HepG2 (cell line): ENCODE measurements around the gene LMBRD2. TPM values are rescaled to one million over a fixed set of nuclear protein-coding genes. Genes with fewer than 3 reads are reported as not detected.

Source experiments
- CC2D1A ChIP-seq: sonication (generic); formaldehyde crosslinking; IDR thresholded peaks from 2 replicates; pipeline ENCODE4 v1.8.1; 2023; ENCODE audit warnings: mild to moderate bottlenecking, missing genetic modification reagents
- DPF2 ChIP-seq: sonication (generic); formaldehyde crosslinking; IDR thresholded peaks from 2 replicates; pipeline ENCODE4 v1.4.0; 2020; ENCODE audit warnings: mild to moderate bottlenecking, low read depth, missing genetic modification reagents, borderline replicate concordance
- HDAC2 ChIP-seq: sonication (generic); formaldehyde crosslinking; IDR thresholded peaks from 2 replicates; pipeline ENCODE4 v1.4.0; 2020; ENCODE audit warnings: missing genetic modification reagents
- KDM5A ChIP-seq: fragments of 200-600 bp; sonication (generic); IDR thresholded peaks from 2 replicates; pipeline ENCODE4 v1.7.0; 2018; ENCODE audit warnings: antibody characterized with exemption, mild to moderate bottlenecking, low read length, borderline replicate concordance
- KMT2A ChIP-seq: sonication (generic); formaldehyde crosslinking; IDR thresholded peaks from 2 replicates; pipeline ENCODE4 v1.4.0; 2020; ENCODE audit warnings: missing genetic modification reagents
- MAZ ChIP-seq, 2 experiments: sonication (generic) in 1 of 2; formaldehyde crosslinking in 1 of 2; IDR thresholded peaks; 2 replicates each; pipeline versions ENCODE4 v1.5.0 to v1.6.1; 2012 to 2020; ENCODE audit warnings: low read depth in 2 of 2, mild to moderate bottlenecking in 2 of 2, borderline replicate concordance in 1 of 2, improper control_type of control experiment in 1 of 2, low read length in 1 of 2, missing genetic modification reagents in 1 of 2, moderate library complexity in 1 of 2
- MED13 ChIP-seq: sonication (generic); formaldehyde crosslinking; IDR thresholded peaks from 2 replicates; pipeline ENCODE4 v1.5.0; 2020; ENCODE audit warnings: missing genetic modification reagents
- NKX3-1 ChIP-seq: sonication (generic); formaldehyde crosslinking; IDR thresholded peaks from 2 replicates; pipeline ENCODE4 v1.5.0; 2020; ENCODE audit warnings: missing genetic modification reagents
- RNF2 ChIP-seq: fragments of 450-650 bp; conservative IDR thresholded peaks from 2 replicates; pipeline ENCODE4 v1.6.1; 2016; ENCODE audit warnings: low read depth
- SMAD3 ChIP-seq: sonication (generic); formaldehyde crosslinking; IDR thresholded peaks from 2 replicates; pipeline ENCODE4 v1.4.0; 2020; ENCODE audit warnings: missing genetic modification reagents
- TOE1 ChIP-seq: sonication (generic); formaldehyde crosslinking; IDR thresholded peaks from 2 replicates; pipeline ENCODE4 v1.4.0; 2020; ENCODE audit warnings: mild to moderate bottlenecking, missing genetic modification reagents
- TP53 ChIP-seq: sonication (generic); formaldehyde crosslinking; conservative IDR thresholded peaks from 2 replicates; pipeline ENCODE4 v1.4.0; 2020; ENCODE audit warnings: missing genetic modification reagents
- ZNF124 ChIP-seq: sonication (generic); formaldehyde crosslinking; IDR thresholded peaks from 2 replicates; pipeline ENCODE4 v1.4.0; 2020; ENCODE audit warnings: missing genetic modification reagents
- ZNF207 ChIP-seq: fragments of 450-650 bp; IDR thresholded peaks from 2 replicates; pipeline ENCODE4 v1.6.1; 2016; ENCODE audit warnings: antibody characterized with exemption, borderline replicate concordance
- ZNF3 ChIP-seq: IDR thresholded peaks from 2 replicates; pipeline ENCODE4 v1.7.0; 2017; ENCODE audit warnings: inconsistent platforms
- ZNF777 ChIP-seq: sonication (generic); formaldehyde crosslinking; IDR thresholded peaks from 2 replicates; pipeline ENCODE4 v1.4.0; 2020; ENCODE audit warnings: missing genetic modification reagents
- polyA plus RNA-seq, 8 experiments: library from polyadenylated mRNA; depleted of rRNA in 3 of 8; stranded (reverse) in 7 of 8; unstranded in 1 of 8; fragments of >200 nt; fragmentation: Illumina TruSeq in 4 of 8; extraction: Trizol in 4 of 8; gene quantifications; 2 replicates each; pipeline versions ENCODE4 v1.2.1 to v1.2.3, GENCODE V29; 2011 to 2016; ENCODE audit warnings: low read depth in 4 of 8, missing spikeins in 1 of 8, mixed read lengths in 1 of 8; ENCODE audit not compliant: insufficient read depth in 1 of 8
- total RNA-seq, 5 experiments: library from RNA; depleted of rRNA; stranded (reverse); fragments of >200 nt; fragmentation: Illumina TruSeq; extraction: Trizol; gene quantifications; 2 replicates each; pipeline ENCODE4 v1.2.3, GENCODE V29; 2016; ENCODE audit warnings: low read depth in 1 of 5
- TF ChIP-seq, protein P1 (sequence below): sonication (generic); formaldehyde crosslinking; conservative IDR thresholded peaks from 2 replicates; pipeline ENCODE4 v1.4.0; 2020; ENCODE audit warnings: missing genetic modification reagents
- TF ChIP-seq, protein P2 (sequence below): sonication (generic); formaldehyde crosslinking; IDR thresholded peaks from 2 replicates; pipeline ENCODE4 v1.5.0; 2020; ENCODE audit warnings: missing genetic modification reagents, mild to moderate bottlenecking, borderline replicate concordance
- TF ChIP-seq, protein P3 (sequence below): fragments of 450-650 bp; IDR thresholded peaks from 2 replicates; pipeline ENCODE4 v1.6.1; 2017; ENCODE audit warnings: mild to moderate bottlenecking
- TF ChIP-seq, protein P4 (sequence below): sonication (generic); formaldehyde crosslinking; IDR thresholded peaks from 2 replicates; pipeline ENCODE4 v1.4.0; 2020; ENCODE audit warnings: missing genetic modification reagents
- TF ChIP-seq, protein P5 (sequence below): sonication (generic); formaldehyde crosslinking; IDR thresholded peaks from 2 replicates; pipeline ENCODE4 v1.8.0; 2022; ENCODE audit warnings: mild to moderate bottlenecking, missing genetic modification reagents, borderline replicate concordance
- TF ChIP-seq, protein P6 (sequence below): sonication (generic); formaldehyde crosslinking; IDR thresholded peaks from 2 replicates; pipeline ENCODE4 v1.4.0; 2020; ENCODE audit warnings: mild to moderate bottlenecking, missing genetic modification reagents

The LMBRD2 gene
- total and polyA plus RNA-seq, 2 of the 13 experiments (the other 11 are each of a cell fraction or from before 2014, with no cell fraction given): 2.0 to 4.7 TPM

DNA sequence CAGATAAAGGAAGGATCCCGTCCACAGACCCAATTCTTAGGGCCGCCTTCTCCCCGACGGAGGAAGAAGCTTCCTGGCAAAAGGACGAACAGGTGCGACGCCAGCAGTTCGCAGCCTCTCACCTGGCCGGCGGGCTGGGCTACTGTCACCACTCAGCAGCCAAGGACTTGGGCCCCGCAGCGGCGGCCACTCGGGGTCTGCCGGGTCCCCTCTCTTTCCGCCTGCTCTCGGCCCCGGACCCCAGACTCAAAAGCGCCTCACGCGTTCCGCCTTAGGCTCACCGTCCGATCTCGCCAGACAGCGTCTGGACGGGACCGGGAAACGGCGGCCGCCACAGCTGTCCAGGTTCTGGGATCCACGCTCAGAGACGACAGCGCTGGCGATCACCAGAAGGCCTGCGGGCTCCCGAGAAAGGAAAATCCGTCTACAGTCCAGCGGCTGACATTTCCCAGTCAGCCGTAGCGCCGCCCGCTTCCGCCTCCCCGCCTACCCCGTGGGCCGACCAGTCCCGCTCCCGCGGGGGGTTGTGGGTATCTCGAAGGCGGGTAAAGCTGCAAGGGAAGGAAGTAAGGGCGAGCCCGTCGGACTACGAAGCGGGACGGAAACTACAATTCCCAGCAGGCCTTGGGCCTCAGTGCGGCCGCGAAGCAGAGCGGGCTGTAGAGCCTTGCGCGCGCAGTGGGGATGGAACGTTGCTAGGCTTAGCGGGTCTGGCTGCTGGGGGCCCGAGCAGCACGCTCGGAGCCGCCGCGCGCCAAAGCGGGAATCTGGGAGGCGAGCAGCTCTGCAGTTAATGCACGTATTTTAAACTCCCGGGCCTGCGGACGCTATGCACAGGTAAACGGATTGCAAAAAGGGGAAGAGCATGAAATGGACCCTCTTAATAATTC, at the start of gene LMBRD2, which contains the start of gene SKP2 (continued):
- TF ChIP-seq ZNF124 (CRISPR knock-in tag) (peak; percentile 77), ZNF777 (peak; percentile 72), KMT2A (CRISPR knock-in tag) (peak; percentile 92), ZNF207 (no peak), NKX3-1 (CRISPR knock-in tag) (0 out of 2 replicates have a peak, but pooled peaks have one; percentile 26), CC2D1A (CRISPR knock-in tag) (no peak), TOE1 (CRISPR knock-in tag) (no peak), TP53 (CRISPR knock-in tag) (no peak), ZNF3 (CRISPR knock-in tag) (no peak), KDM5A (peak; percentile 56; the same call in 1 of the 2 replicates), SMAD3 (CRISPR knock-in tag) (0 out of 2 replicates have a peak, but pooled peaks have one; percentile 33), DPF2 (no peak), MAZ (IDR thresholded peaks at IDR 0.05; ENCODE audit: borderline replicate concordance, low read depth, low read length) (peak; percentile 32; the same call in 1 of the 2 replicates), MAZ (CRISPR knock-in tag; IDR thresholded peaks at IDR 0.05; ENCODE audit: low read depth) (0 out of 2 replicates have a peak, but pooled peaks have one; percentile 42), RNF2 (no peak), HDAC2 (CRISPR knock-in tag) (peak; percentile 76), MED13 (CRISPR knock-in tag) (no peak)
- TF ChIP-seq, protein P1, sequence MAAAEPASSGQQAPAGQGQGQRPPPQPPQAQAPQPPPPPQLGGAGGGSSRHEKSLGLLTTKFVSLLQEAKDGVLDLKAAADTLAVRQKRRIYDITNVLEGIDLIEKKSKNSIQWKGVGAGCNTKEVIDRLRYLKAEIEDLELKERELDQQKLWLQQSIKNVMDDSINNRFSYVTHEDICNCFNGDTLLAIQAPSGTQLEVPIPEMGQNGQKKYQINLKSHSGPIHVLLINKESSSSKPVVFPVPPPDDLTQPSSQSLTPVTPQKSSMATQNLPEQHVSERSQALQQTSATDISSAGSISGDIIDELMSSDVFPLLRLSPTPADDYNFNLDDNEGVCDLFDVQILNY (CRISPR knock-in tag): peak; percentile 78
- TF ChIP-seq, protein P2, sequence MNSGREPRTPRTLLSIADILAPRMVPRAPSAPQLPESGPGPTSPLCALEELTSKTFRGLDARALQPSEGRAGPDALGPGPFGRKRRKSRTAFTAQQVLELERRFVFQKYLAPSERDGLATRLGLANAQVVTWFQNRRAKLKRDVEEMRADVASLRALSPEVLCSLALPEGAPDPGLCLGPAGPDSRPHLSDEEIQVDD (CRISPR knock-in tag): 0 out of 2 replicates have a peak, but pooled peaks have one; percentile 23
- TF ChIP-seq, protein P3, sequence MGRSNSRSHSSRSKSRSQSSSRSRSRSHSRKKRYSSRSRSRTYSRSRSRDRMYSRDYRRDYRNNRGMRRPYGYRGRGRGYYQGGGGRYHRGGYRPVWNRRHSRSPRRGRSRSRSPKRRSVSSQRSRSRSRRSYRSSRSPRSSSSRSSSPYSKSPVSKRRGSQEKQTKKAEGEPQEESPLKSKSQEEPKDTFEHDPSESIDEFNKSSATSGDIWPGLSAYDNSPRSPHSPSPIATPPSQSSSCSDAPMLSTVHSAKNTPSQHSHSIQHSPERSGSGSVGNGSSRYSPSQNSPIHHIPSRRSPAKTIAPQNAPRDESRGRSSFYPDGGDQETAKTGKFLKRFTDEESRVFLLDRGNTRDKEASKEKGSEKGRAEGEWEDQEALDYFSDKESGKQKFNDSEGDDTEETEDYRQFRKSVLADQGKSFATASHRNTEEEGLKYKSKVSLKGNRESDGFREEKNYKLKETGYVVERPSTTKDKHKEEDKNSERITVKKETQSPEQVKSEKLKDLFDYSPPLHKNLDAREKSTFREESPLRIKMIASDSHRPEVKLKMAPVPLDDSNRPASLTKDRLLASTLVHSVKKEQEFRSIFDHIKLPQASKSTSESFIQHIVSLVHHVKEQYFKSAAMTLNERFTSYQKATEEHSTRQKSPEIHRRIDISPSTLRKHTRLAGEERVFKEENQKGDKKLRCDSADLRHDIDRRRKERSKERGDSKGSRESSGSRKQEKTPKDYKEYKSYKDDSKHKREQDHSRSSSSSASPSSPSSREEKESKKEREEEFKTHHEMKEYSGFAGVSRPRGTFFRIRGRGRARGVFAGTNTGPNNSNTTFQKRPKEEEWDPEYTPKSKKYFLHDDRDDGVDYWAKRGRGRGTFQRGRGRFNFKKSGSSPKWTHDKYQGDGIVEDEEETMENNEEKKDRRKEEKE: no peak
- TF ChIP-seq, protein P4, sequence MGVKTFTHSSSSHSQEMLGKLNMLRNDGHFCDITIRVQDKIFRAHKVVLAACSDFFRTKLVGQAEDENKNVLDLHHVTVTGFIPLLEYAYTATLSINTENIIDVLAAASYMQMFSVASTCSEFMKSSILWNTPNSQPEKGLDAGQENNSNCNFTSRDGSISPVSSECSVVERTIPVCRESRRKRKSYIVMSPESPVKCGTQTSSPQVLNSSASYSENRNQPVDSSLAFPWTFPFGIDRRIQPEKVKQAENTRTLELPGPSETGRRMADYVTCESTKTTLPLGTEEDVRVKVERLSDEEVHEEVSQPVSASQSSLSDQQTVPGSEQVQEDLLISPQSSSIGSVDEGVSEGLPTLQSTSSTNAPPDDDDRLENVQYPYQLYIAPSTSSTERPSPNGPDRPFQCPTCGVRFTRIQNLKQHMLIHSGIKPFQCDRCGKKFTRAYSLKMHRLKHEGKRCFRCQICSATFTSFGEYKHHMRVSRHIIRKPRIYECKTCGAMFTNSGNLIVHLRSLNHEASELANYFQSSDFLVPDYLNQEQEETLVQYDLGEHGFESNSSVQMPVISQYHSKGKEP (CRISPR knock-in tag): no peak
- TF ChIP-seq, protein P5, sequence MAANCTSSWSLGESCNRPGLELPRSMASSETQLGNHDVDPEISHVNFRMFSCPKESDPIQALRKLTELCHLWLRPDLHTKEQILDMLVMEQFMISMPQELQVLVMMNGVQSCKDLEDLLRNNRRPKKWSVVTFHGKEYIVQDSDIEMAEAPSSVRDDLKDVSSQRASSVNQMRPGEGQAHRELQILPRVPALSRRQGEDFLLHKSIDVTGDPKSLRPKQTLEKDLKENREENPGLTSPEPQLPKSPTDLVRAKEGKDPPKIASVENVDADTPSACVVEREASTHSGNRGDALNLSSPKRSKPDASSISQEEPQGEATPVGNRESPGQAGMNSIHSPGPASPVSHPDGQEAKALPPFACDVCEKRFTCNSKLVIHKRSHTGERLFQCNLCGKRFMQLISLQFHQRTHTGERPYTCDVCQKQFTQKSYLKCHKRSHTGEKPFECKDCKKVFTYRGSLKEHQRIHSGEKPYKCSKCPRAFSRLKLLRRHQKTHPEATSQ (CRISPR knock-in tag): peak; percentile 28; the same call in 1 of the 2 replicates
- TF ChIP-seq, protein P6, sequence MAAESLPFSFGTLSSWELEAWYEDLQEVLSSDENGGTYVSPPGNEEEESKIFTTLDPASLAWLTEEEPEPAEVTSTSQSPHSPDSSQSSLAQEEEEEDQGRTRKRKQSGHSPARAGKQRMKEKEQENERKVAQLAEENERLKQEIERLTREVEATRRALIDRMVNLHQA (CRISPR knock-in tag): no peak
